GM10248 (cell line): ENCODE measurements around the gene CYP27C1.

Source experiments
- CTCF ChIA-PET: fragments of 300-600 bp; sonication (Branson Sonifier 250); formaldehyde crosslinking; extraction: SDS; loops from one replicate; lab custom pipeline; 2021; ENCODE audit warnings: antibody characterized with exemption; lab: Yijun Ruan, JAX
- POLR2A ChIA-PET: fragments of 350-650 bp; sonication (Branson Sonifier 250); formaldehyde crosslinking; extraction: SDS; loops from one replicate; lab custom pipeline; 2020; ENCODE audit warnings: antibody characterized with exemption; lab: Yijun Ruan, JAX
- DNase-seq: peaks from one replicate; pipeline ENCODE4 v3.0.0; 2012; ENCODE audit errors: extremely low spot score
- TF ChIP-seq, protein P1 (sequence below): IDR thresholded peaks from 2 replicates; pipeline ENCODE4 v1.5.1; 2012; ENCODE audit warnings: mild to moderate bottlenecking, low read depth; ENCODE audit errors: extremely low read depth, missing control alignments, control extremely low read depth

Gene CYP27C1

DNA sequence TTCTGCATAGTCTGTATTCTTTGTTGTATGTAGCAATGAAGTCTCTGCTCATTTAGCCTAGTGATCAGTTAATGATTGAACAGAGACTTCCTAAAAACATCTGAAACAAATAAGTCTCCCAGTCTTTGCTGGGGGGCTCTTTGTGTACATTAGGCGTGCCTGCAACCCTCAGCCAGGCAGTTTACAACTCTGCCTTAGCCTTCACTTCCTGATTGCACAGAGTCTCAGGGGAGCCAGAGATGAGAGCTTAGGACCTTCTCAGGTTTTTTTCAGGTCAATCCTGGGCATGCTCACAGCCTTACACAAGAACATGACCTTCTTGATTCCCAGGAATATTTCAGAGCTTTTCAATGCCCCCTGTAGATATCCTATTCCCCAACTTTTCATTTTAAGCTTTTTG is 69.1 kb downstream of the CYP27C1 start:
- no peak for DNase-seq
- CTCF ChIA-PET: no interaction called here
- TF ChIP-seq, protein P1, sequence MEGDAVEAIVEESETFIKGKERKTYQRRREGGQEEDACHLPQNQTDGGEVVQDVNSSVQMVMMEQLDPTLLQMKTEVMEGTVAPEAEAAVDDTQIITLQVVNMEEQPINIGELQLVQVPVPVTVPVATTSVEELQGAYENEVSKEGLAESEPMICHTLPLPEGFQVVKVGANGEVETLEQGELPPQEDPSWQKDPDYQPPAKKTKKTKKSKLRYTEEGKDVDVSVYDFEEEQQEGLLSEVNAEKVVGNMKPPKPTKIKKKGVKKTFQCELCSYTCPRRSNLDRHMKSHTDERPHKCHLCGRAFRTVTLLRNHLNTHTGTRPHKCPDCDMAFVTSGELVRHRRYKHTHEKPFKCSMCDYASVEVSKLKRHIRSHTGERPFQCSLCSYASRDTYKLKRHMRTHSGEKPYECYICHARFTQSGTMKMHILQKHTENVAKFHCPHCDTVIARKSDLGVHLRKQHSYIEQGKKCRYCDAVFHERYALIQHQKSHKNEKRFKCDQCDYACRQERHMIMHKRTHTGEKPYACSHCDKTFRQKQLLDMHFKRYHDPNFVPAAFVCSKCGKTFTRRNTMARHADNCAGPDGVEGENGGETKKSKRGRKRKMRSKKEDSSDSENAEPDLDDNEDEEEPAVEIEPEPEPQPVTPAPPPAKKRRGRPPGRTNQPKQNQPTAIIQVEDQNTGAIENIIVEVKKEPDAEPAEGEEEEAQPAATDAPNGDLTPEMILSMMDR: no peak
- POLR2A ChIA-PET: no interaction called here

DNA sequence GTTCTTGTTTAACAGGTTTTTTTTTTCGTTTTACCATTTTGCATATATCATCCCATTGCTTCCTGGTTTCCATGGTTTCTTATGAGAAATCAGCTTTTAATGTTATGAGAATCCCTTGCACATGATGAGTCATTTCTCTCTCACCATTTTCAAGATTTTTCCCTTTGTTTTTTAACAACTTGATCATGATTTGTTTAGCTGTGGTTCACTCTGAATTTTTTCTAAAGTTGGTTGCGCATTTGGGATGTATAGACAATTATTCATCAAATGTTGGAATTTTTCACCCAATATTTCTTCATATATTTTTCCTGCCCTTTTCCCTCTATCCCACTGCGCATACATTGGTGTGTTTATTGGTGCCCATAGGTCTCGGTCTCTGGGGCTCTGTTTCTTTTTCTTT is 70.7 kb downstream of the CYP27C1 start:
- DNase-seq: no peak
- CTCF ChIA-PET: interaction anchor here (1.7 kb wide), 1 partner anchor 12 kb away, joined by 4 read pairs; no protein-coding TSS in a partner anchor
- TF ChIP-seq, protein P1: no peak
- POLR2A ChIA-PET: no interaction called here

DNA sequence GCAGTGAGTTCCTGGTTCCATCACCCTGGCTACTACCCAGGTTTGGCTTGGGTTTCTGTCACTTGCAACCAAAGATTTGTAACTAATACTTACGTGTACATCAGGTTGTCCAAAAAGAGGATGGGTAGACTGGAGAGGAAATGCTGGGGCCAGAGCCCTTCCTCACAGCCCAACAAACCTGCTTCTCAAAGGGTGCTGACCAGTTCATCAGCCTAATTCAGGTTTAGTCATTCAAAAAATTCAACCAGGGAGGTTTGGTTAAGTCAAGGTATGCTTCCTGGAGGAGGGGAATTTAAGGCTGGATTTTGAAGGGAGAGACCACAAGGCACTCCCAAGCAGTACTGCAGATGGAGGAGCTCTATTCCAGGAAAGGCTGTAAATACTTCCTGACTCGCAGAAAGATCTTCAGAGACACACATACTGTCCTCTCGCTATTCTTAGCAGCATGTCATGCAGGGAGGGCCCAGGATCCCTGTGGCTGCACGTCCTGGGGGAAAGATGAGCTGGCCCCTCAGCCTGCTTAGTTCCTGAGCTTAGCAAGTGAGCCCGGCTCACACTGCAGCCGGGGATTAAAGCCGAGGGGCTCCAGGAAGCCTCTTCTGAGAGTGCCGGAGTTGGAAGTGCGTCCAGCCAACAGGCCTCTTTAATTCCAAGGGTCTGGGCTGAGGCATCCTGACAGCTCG is 73.1 kb downstream of the CYP27C1 start:
- ChIA-PET CTCF (interaction anchor here (1.0 to 2.3 kb wide), 3 partner anchors 11 to 50 kb away, joined by 3 to 5 read pairs (median 5); no protein-coding TSS in a partner anchor), POLR2A (no interaction called here)
- TF ChIP-seq, protein P1: no peak
- no peak for DNase-seq

DNA sequence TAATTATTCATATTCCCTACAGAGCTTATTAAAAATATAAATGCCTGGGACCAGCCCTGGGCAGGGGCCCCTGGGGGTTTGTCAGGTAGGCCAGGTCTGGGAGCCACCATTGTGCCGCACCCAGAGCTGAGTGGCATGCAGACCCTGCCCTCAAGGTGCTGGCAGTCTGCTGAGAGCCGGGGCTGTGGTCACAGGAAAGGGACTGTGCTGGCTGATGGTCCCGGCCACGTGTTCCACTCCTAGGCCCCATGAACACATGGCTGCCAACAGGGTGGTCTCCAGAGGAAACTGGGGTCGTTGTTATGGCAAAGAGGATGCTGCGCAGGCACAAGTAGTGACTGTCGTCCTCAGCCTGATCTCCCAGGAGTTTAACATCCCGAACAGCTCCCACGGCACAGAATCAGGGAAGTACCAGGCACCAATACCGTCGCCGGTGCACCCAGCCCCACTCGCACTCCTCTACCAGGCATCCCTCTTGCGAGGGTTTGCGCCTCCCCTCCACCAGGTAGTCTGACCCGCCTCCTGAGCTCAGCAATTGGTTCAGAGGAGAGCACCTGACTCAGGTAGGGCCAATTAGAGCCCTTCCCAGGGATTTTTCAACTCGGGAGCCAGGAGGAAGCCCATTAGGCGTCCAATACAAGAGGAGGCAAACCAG is 73.9 kb downstream of the CYP27C1 start:
- CTCF ChIA-PET: interaction anchor here (2.3 kb wide), 1 partner anchor 51 kb away, joined by 5 read pairs; no protein-coding TSS in a partner anchor
- POLR2A ChIA-PET: no interaction called here
- TF ChIP-seq, protein P1: no peak

DNA sequence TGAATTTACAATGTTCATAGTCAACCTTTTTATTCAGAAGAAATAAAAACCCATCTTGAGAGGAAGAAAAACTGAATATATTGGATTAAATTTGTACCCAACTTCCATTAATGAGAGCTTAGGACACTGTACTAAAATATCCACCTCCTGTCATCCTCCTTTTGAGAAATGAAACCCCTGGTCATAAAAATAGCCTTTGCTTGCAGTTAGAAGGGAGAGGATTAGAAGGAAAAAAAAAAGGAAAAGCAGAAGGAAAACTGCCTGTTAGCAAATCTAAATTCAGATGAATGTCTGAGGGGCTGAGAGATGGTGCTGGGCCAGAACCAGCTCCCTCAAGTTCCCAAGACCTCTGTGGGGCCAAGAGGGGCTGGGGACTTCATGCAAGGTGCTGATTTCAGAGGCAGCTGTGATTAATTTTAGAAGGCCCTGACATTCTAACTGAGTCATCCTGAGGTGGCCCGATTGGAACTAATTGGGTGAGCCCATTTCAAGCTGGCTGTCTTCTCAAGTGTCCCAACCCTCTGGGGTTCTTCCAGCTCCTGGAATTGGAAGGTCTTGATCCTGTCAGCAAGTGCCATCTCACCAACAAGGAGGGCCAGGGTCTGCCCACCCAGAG is 74.7 kb downstream of the CYP27C1 start:
- CTCF ChIA-PET: interaction anchor here (2.3 kb wide), 1 partner anchor 52 kb away, joined by 5 read pairs; no protein-coding TSS in a partner anchor
- POLR2A ChIA-PET: no interaction called here
- TF ChIP-seq, protein P1: no peak
- no peak for DNase-seq

More for the DNA sequence above, 73.9 kb downstream of the CYP27C1 start:
- DNase-seq: no peak
